ENCODE measurements around the gene GAGE13.
"Not testable (repeated sequence)": the region's sequence is repeated elsewhere in the genome, so short reads cannot be mapped to it uniquely, and the experiment has no call there.

- not testable (repeated sequence) for TF ChIP-seq CTCF, POLR2A (IDR thresholded peaks at IDR 0.05)
Measured at GRCh38 chrX:49323735-49324134, 7.6 kb upstream of the GAGE13 start.
